Measurements from ENCODE around the gene NKX6-1. TPM values are rescaled to one million over a fixed set of nuclear protein-coding genes. Genes with fewer than 3 reads are reported as not detected.

The NKX6-1 gene
- total RNA-seq, 2 experiments from 2014 or later = not detected

- ATAC-seq = no peak
- no peak overlapping the region for H3K4me3 Mint-ChIP-seq
- CTCF ChIA-PET = no interaction called here
- DNase-seq = no peak
- no peaks in the 10 kb centered on the region for H3K4me1 Mint-ChIP-seq (ENCODE audit: low read depth)
- H3K36me3 Mint-ChIP-seq (ENCODE audit: low read depth) = no peaks in the 10 kb centered on the region
- POLR2A ChIA-PET = no interaction called here
- TF ChIP-seq CTCF (IDR thresholded peaks at IDR 0.05) = no peak
- intact Hi-C loops (cut with micrococcal nuclease) = no loop called here
- H3K9me3 Mint-ChIP-seq = peaks cover 2% of the 10 kb centered on the region
- peaks cover 13% of the 10 kb centered on the region for H3K27me3 Mint-ChIP-seq
- no peak overlapping the region for H3K27ac Mint-ChIP-seq
Measured at GRCh38 chr4:84530871-84531270, 31.8 kb upstream of the NKX6-1 start.

DNA sequence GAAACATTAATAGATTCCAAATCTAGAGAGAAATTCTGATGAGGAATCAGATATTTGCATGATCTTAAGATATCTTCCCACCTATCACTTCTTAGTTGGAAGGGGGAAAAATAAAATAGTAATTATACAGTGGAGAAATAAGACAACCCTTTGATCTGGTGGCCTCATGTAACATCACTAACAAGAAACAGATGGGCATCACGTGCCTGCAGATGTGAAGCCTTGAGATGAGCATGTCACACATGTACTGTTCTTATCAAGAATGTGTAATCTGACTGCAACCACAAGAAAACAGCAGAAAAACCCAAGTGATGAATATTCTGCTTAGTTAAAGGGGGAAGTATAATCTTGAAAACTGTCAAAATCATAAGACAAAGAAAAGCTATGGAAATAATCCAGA, 31.4 kb upstream of the NKX6-1 start:
- ATAC-seq = no peak
- Mint-ChIP-seq H3K27me3 (peaks cover 13% of the 10 kb centered on the region), H3K27ac (no peak overlapping the region), H3K36me3 (ENCODE audit: low read depth) (no peaks in the 10 kb centered on the region), H3K9me3 (peaks cover 2% of the 10 kb centered on the region), H3K4me1 (ENCODE audit: low read depth) (no peaks in the 10 kb centered on the region), H3K4me3 (no peak overlapping the region)
- intact Hi-C loops (cut with micrococcal nuclease) = no loop called here
- CTCF ChIA-PET = no interaction called here
- POLR2A ChIA-PET = no interaction called here
- no peak for DNase-seq
- no peak for TF ChIP-seq CTCF (IDR thresholded peaks at IDR 0.05)

- ChIA-PET CTCF (interaction anchor here (0.8 to 2.4 kb wide), 7 partner anchors 12 to 1021 kb away, joined by 3 to 10 read pairs (median 5); no protein-coding TSS in a partner anchor), POLR2A (no interaction called here)
- peaks cover 12% of the 10 kb centered on the region for H3K27me3 Mint-ChIP-seq
- ATAC-seq (no peak), DNase-seq (no peak)
- no peaks in the 10 kb centered on the region for H3K36me3 Mint-ChIP-seq (ENCODE audit: low read depth)
- no peak overlapping the region for H3K27ac Mint-ChIP-seq
- H3K4me1 Mint-ChIP-seq (ENCODE audit: low read depth) = no peaks in the 10 kb centered on the region
- peaks cover 2% of the 10 kb centered on the region for H3K9me3 Mint-ChIP-seq
- intact Hi-C loops (cut with micrococcal nuclease) = no loop called here
- TF ChIP-seq CTCF (IDR thresholded peaks at IDR 0.05) = peak; percentile 77
- H3K4me3 Mint-ChIP-seq = no peak overlapping the region
Measured at GRCh38 chr4:84529169-84529751, 30.2 kb upstream of the NKX6-1 start.

- no peak overlapping the region for H3K27ac Mint-ChIP-seq
- ATAC-seq = no peak
- H3K4me1 Mint-ChIP-seq (ENCODE audit: low read depth) = no peaks in the 10 kb centered on the region
- no peaks in the 10 kb centered on the region for H3K36me3 Mint-ChIP-seq (ENCODE audit: low read depth)
- no peak overlapping the region for H3K4me3 Mint-ChIP-seq
- intact Hi-C loops (cut with micrococcal nuclease) = no loop called here
- H3K27me3 Mint-ChIP-seq = peaks cover 8% of the 10 kb centered on the region
- no peaks in the 10 kb centered on the region for H3K9me3 Mint-ChIP-seq
- ChIA-PET CTCF (interaction anchor here (2.1 kb wide), 1 partner anchor 883 kb away, joined by 10 read pairs; no protein-coding TSS in a partner anchor), POLR2A (no interaction called here)
- TF ChIP-seq CTCF (IDR thresholded peaks at IDR 0.05) = no peak
- DNase-seq = no peak
Measured at GRCh38 chr4:84527391-84527790, 28.3 kb upstream of the NKX6-1 start.

- intact Hi-C loops (cut with micrococcal nuclease) = no loop called here
- ATAC-seq = no peak
- CTCF ChIA-PET = no interaction called here
- Mint-ChIP-seq H3K27ac (no peak overlapping the region), H3K9me3 (no peaks in the 10 kb centered on the region), H3K36me3 (ENCODE audit: low read depth) (no peaks in the 10 kb centered on the region), H3K27me3 (peaks cover 29% of the 10 kb centered on the region), H3K4me1 (ENCODE audit: low read depth) (no peaks in the 10 kb centered on the region), H3K4me3 (no peak overlapping the region)
- no peak for TF ChIP-seq CTCF (IDR thresholded peaks at IDR 0.05)
- DNase-seq = no peak
- POLR2A ChIA-PET = no interaction called here
Measured at GRCh38 chr4:84515075-84515474, 16.0 kb upstream of the NKX6-1 start.

Data from activated CD8-positive, alpha-beta T cell treated with anti-CD3 and anti-CD28 coated beads for 36 hours (primary cell).